SIG-M5 treated with dmso at 0.1 percent for 504 hours (cell line): ENCODE data around the gene EPHA3.

Experiments
- DNase-seq: peaks from one replicate; lab custom pipeline; 2025; ENCODE audit not compliant: unreplicated experiment; lab: John Stamatoyannopoulos, UW

EPHA3 gene

DNA sequence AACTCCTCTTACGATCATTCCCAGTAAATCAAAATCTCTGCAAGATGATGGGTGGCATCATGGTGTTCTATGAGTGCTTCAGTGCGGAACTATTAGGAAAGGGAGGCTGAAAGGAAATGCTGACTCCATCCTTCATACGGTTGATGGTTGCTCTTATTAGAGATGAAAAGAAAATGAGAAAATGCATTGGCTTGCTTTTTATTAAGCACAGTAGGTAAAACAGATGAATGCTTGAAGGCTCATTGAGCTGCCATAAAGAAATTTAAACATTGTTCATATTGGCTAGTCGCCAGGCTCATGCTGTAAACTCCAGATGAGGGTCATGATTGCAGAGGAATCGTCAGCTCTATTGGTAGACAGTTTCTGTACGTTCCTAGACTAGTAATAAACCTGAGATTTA lies 115.8 kb downstream of the EPHA3 start:
- DNase-seq: no peak

DNA sequence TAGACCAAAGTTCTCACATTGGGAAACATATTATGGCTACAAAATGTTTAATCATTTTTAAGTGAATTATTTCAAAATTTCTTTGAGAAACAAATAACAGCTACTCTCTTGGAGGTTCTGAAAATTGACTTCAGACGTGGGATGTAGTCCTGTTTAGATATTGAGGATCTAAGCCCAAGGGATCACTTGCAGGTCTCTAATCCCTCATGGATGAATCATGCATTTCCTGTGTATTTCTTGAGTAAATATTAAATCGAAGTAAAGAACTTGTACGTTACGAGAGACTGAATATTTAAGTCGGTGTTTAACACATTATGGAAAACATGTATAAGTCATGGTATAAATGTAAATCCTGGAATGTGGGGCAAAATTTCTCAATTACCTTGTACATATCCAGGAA lies 119.8 kb downstream of the EPHA3 start:
- DNase-seq: no peak

DNA sequence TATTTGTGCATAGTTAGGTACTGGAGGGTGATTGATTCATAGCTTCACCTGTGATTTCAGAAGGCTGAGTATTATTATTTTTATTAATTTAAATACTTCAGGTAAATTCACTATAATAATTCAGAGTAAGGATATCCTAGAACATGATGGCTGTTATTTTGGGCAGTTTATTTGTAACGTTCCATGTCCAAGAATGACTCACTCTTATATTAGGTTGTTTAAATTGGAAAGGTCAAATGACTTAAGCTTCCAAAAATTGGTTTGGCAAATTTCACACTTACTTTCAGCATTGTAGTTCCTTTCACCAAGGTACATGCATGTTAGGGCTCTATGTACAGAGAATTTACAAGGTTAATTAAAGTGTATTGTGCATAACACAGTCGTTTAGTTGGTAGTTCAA lies 120.2 kb downstream of the EPHA3 start:
- no peak for DNase-seq

DNA sequence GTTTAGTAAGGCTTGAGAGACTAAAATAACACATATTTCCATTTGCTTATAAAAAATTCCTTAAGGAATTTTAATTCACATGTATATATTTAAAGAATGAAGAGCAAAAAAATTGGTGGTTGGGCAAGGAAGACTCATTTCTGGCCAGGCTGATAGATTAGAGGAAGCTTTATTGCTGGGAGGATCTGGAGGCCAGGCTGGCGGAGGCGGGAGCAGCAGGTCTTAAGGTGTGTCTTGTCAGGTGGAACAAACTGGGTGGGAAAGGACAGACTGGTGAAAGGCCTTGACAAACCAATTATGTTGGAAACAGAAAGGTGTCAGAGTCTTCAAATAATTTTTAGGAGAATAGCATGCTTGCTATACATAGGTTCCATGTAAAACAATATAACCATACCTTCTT lies 124.7 kb downstream of the EPHA3 start:
- DNase-seq: no peak

DNA sequence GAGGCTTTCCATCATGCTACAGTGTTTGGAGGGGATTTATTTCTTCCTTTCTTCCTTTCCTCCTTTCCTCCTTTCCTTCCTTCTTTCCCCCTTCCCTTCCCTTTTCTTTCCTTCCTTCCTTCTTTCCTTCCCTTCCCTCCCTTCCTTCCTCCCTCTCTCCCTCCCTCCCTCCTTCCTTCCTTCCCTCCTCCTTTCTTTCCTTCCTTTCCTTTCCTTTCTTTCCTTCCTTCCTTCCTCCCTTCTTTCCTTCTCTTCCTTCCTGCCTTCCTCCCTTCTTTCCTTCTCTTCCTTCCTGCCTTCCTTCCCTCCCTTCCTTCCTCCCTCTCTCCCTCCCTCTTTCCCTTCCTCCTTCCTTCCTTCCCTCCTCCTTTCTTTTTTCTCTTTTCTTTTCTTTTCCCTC lies 127.2 kb downstream of the EPHA3 start:
- no peak for DNase-seq

DNA sequence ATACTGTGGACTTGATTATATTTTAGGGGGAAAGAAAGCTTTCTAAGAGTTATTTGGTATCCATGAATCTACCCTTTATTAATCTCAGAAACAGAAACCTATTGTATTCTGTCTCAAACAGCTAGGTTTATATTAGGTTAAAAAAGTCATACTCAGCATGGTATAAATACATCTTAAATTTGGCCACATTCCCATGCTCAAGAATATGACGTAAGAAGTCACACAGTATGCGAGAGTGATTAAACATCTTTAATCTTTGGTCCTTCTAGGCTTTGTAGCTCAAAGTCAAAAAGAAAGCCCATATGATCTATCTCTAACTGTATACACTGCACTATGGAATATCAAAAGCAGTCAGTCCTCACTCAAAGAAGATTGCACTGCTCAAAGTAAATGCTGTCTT lies 131.4 kb downstream of the EPHA3 start:
- no peak for DNase-seq

DNA sequence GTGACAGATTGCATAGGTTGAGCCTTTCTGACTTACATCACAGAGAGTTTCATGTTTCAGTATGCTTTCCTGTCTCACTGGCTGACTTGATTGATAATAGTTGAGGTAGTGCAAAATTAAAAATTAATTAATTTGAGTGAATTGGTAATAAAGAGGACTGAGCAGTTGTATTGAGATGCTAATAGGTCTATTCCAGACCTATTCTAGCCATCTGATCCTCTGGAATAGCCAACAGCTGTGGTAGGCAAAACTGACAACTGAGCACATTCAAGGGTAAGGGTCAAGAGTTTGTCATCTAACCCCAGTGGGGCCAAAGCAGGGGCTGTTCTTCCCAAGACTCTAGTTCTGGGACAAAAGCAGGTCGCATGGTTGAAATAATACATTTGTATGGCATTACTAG lies 132.4 kb downstream of the EPHA3 start:
- no peak for DNase-seq

DNA sequence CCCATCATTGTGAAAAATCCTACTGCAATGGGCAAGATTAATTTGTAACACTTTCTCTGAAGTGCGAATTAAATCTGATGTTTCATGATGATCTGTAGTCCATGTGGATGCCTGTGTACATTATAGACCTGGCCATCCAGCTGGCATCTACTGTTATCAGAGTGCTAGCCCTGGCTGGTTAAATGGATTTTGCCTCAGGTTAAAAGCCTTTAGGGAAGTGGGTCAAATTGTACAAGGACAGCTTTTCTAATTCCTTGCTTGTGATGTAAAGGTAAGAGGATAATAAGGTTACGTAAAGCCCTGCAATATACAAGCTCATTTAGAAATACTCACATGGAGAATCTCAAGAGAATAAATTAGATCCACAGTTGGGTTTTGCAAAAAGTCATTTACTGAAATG lies 138.2 kb downstream of the EPHA3 start:
- no peak for DNase-seq

DNA sequence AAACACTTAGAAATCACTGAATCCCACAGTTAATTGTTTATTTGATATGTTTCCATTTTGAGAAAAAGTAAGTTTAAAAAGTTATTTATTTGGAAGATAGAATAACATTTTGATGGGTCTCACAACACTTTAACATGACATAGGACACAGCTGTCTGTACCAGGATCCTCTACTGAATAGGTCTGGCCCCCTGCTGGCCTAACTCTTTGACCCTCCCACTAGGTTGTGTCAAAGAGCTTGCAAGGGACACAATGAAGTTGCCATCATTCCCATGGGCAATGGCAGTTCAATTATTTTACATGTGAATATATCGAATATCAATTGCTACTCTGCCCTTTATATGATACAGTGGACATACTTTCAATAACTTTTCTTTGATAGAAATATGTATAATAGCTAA lies 138.9 kb downstream of the EPHA3 start:
- no peak for DNase-seq

DNA sequence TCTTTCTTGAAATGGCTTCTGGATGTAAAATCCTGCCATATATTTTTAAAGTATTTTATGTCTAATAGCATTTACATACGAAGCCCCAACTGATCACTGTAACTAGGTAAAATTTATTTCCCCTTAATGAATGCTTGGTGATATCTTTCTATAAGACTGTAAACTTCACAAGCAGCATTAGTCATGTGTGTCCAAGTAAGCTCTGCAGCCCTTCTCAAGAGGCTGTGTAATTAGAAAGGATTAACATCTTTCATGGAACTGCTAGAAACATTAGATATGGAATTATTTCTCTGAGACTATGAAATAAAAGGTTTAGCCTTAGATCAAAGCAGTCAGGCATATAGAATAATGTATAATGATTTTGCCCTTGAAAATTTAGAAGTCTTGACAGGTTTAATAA lies 143.3 kb downstream of the EPHA3 start:
- no peak for DNase-seq

DNA sequence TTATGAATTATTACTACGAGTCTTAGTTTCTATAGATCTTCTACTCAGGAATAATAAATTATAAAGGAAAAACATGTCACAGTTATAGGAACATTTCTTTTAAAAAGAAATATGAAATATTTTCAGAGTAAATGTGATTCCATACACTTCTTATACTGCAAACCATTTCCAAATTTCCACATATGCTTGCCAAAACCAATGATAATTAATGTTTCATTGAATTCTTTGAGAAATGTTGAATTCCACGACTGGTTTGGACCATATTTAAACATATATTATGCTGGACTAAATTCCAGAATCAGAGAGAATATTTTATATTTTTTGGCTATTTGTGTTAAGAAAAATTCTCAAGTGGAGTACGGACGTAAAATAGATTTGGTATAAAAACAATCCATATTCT lies 144.6 kb downstream of the EPHA3 start:
- DNase-seq: no peak

DNA sequence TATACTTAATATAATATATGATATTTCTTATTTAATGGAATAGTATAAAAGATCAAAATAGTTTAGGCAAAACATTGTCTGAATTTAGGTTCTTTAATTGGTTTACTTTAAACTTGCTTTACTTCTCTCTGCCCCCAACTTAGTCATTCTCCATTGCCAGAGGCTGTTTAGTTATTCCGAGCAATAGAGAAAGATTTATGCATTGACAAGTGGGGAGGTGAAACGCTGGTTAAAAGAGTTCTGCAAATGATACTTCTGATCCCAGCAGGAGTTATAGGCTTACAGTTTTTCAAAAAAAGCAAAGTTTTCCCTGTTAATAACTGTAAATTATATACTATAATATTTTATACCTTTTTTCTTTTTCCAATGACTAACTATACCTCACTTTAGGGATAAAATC lies 145.4 kb downstream of the EPHA3 start:
- no peak for DNase-seq

DNA sequence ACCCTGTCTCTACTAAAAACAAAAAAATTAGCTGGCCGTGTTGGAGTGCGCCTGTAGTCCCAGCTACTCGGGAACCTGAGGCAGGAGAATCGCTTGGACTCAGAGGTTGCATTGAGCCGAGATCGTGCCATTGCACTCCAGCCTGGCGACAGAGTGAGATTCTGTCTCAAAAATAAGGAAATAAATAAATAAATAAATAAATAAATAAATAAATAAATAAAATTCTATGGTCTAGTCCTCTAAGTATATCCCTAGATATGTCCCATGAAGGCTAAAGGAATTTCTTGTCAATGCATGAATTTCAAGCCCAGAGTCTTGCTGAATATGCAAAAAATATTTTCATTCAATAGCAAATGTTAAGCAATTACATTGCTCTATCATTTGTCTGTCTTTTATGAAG lies 149.0 kb downstream of the EPHA3 start:
- DNase-seq: no peak

DNA sequence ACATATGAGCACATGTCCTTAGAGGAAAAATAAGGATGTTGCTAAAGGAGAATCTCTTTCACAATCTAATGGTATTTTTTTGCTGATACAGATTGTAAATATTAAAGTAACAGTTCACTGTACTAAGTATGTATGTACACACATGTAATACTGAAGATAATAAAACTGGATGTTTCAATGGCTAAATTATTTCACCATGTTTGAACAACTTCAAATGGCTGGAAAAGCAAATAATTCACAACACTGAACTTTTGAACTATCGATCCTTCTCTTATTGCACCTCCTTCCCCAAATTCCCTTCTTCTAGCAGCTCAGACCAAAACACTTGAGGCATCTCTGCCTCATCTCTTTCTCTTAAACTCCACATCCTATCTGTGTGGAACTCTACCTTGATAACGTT lies 149.5 kb downstream of the EPHA3 start:
- DNase-seq: no peak

DNA sequence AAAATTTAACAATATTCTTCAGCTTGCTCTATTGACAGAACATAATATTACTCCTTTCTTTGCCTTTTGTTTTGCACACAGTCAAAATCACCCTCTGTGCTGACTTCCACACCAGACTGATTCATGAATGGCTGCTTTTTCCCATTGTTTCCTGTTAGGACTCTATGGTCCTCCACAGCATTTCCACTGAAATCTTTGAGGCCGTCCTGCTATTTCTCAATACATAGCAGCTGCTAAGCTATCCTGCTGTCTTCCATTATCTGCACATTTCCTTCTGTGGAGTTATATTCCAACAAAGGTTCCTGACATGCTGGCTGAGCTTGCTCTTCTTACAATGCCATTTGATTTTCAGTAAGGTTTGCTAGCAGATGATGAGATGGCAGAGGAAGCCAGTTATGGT lies 153.3 kb downstream of the EPHA3 start:
- no peak for DNase-seq

DNA sequence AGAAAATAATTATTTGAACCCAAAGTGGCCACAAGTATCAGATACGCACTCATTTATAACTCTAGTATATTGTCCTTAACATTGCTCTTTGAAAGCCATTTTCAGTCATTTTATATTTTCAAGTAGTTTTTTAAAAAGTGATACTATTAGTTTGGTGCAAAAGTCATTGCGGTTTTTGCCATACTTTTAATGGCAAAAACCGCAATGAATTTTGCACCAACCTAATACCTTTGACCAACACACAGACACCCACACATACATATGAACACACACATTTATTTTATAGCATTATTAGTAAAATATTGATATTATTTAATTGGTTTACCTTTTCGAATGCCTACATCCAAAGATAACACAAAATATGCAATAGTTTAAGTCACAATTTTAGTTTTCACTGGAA lies 154.3 kb downstream of the EPHA3 start:
- DNase-seq: no peak

DNA sequence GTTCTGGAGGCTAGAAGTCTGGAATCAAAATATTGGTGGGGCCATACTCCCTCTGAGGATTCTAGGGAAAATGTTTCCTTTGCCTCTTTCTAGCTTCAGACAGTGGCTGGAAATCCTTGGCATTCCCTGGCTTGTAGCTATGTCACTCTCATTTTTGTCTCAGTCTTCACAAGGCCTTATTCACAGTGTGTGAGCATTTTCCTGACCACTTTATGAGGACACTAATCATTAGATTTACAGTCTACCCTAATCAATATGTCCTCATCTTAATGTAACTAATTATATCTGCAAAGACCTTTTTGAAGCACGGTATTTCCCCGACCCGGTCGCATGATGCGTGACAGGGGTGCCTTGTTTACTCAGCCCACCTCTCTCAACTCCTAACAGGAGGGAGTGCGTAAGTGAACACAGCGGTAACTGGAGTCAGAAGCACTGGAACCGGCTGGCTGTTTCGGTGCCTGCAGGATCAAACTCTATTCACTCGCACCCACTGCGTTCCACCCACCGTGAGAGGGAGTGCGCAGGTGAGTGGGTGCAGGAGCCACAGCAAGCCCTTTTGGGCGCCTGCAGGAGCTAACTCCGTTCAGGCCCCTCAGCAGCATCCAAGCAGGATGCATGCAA lies 155.0 kb downstream of the EPHA3 start:
- DNase-seq: no peak

DNA sequence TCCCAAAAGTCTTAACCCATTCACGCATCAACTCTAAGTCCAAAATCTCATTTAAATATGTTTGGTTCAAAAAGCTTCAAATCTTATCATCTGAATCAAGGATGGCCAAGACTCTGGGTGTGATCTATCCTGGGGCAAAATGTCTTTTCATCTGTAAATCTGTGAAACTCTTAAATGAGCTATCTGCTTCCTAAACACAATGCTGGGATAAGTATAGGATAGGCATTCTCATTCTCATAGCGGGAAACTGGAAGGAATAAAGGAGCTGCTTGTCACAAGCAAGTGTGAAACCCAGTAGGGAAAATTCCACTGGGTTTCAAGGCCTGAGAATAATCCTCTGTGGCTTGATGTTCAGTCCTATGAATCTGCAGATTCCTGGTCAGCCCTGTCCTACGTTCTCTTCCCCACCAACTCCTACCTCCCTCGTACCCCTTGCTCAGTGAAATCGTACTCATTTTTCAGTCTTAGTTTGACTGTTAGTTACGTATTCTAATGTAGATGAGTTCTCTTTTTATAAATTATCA lies 156.7 kb downstream of the EPHA3 start:
- no peak for DNase-seq

DNA sequence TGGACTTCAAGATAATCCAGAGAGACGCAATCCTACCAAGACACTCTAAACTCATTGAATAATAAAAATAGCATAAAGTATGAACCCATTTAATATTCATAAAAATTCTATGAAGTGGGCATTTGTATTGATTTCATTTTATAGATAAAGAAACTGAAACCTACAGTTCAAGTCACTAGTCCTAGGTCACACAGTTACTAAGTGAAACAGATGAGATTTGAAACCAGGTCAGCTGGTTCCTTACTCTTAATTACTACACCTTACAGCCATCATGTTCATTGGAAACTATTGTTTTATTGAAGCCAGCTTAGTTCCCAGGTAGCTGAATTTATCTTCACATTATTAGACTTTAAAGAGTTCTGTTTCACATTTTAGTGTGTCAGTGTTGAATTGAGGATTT lies 158.7 kb downstream of the EPHA3 start:
- DNase-seq: no peak

DNA sequence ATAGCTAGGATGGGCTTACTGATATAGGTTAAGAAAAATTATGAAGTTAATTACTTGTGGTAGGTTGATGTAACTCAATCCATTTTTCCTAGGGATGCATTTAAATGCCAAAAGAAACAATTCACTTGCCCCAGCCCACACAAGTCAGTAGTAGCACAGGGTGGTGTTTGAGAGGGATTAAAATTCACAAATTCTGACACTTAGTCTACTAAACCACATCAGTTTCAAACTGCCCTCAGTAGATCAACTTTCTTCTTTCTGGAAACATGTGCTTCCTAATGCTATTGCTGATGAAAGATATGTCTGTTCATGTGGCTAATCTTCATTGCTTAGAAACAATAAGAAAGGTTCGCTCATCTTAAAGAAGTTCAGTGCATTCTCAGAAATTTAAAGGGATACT lies 160.6 kb downstream of the EPHA3 start:
- no peak for DNase-seq

DNA sequence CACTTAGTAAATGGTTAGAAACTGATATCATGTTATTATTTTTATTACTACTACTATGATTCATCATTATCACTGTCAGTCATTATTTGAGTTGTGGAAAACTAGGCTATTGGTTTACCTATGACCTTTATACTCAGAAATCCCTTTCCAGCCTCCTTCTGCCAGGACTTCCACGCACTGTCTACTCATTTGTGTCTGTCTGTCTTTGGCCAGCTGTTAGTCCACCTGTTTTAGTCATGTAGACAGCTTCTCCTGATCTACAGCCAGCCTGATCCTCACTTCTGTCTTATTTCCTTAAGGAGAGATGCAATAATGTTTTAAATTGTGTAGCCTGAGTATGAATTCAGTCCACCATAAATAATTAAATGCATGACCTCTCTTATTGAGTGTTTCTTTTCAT lies 162.8 kb downstream of the EPHA3 start:
- no peak for DNase-seq

DNA sequence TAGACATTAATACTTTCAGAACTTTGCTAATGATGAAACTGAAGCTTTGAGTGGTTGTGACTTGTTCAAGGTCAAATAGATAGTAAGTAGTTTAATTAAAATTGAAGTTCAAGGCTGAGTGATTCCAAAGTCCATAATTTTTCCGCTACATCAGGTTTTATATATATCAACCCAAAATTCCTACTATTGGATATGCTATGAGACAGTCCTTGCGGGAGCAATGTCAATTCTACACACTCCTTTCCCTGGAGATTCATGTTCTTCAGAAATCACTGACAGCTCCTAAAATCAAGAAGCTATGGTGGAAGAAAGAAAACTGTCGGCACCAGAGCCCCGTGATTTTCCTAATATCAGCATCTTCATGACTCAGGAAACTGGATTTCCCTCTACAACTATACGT lies 167.6 kb downstream of the EPHA3 start:
- no peak for DNase-seq

DNA sequence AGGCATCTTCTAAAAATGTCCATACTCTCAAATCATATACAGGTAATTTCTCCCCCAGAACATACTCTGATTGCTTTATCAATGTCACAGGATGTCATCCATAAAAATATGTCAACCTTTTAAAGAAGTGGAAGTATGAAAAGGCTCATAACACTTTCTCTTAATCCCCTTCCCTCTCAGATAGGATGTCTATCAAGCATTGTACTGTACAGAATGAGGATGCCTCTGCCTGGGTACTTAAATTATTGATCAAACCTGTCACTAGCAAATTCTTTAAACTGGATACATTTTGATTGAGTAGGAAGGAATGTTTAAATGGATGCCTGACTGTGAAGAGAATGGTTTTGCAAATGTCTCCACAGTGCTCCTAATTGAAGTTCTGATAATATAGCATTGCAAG lies 168.7 kb downstream of the EPHA3 start:
- no peak for DNase-seq
